ENCODE results near the gene MYH3. TPM values are rescaled to one million over a fixed set of nuclear protein-coding genes. Genes with fewer than 3 reads are reported as not detected.

Gene MYH3
- total and polyA plus RNA-seq, 4 donors, result 0.43 to 2.0 (median 0.99) TPM

DNA sequence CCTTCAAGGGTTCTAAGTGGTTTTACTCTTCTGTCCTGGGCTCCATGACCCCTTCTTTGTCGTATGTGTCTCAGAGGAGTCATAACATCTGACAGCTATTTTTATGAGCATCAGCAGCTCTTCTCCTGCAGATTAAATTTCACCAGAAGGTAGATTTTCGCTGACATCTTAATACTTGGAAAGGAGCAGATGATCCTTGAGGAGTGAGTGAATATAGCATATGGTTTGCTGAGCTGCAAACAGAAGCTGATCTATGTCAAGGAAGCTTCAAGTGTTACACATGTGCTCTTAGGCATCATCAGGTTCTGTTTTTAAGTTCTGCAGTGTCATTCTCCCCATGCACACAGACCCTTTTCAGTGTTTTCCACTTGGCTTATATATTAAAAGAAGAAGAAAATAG lies 58.5 kb downstream of the MYH3 start:
- WGBS, result 66% methylated on average over 2 of the region's 2 CpGs
- no peak overlapping the region for H3K9ac ChIP-seq (ENCODE audit: low read depth in 1 of 2, low read length in 2 of 2)
- no peak for DNase-seq (ENCODE audit: low spot score)

DNA sequence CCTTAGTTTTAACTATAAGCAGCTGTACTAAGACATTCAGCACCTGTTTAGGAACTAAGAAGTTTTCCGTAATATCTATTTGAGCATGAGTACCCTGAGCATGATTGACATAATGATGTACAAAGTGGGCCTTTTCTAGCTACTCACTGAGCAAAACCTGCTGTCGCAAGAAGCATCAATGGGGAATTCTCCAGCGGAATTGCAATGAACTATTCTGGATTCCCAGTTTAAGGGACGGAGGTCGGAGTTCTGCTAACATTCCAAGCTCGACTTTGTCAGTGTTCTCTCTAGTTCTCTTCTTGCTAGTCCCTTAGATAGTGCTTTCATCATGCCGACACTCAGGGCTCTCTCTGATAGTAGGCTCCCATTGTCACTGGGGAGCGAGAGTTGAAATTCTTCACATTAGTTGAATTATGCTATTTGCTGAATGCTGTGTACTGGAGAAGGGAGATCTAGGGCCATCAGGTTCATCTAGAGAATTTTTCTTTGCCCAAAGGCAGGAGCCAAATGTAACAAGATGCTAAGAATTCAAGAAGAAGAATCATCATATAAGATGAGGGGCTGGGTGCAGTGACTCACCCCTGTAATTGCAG lies 67.5 kb downstream of the MYH3 start:
- DNase-seq (ENCODE audit: low spot score), result no peak
- TF ChIP-seq HNF4A (conservative IDR thresholded peaks at IDR 0.05), result no peak
- TF ChIP-seq TAF1 (conservative IDR thresholded peaks at IDR 0.05), result no peak
- TF ChIP-seq RAD21 (IDR thresholded peaks at IDR 0.05), result no peak
- TF ChIP-seq SP1 (IDR thresholded peaks at IDR 0.05), result no peak
- TF ChIP-seq, protein P1, sequence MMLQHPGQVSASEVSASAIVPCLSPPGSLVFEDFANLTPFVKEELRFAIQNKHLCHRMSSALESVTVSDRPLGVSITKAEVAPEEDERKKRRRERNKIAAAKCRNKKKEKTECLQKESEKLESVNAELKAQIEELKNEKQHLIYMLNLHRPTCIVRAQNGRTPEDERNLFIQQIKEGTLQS (IDR thresholded peaks at IDR 0.05), result no peak
- no peak for TF ChIP-seq RXRA (IDR thresholded peaks at IDR 0.05)
- TF ChIP-seq YY1 (IDR thresholded peaks at IDR 0.05), result no peak
- TF ChIP-seq FOXA1 (IDR thresholded peaks at IDR 0.05), result no peak
- TF ChIP-seq EGR1 (IDR thresholded peaks at IDR 0.05; ENCODE audit: low read depth in 2 of 2), result no peak
- Histone ChIP-seq H3K27ac (ENCODE audit: low read depth in 1 of 2, low read length in 2 of 2) (no peak overlapping the region), H3K27me3 (ENCODE audit: control insufficient read depth in 4 of 4, insufficient read depth in 4 of 4, low read length in 3 of 4) (peaks cover 0 to 6% (median 1%) of the 10 kb centered on the region in 4 donors), H3K4me1 (ENCODE audit: control insufficient read depth in 4 of 4, insufficient read depth in 4 of 4, low read length in 3 of 4) (no peaks in the 10 kb centered on the region), H3K4me3 (ENCODE audit: low read depth in 1 of 3, low read length in 3 of 3) (no peak overlapping the region), H3K36me3 (ENCODE audit: control insufficient read depth in 4 of 4, insufficient read depth in 3 of 4, low read depth in 1 of 4, low read length in 3 of 4) (no peaks in the 10 kb centered on the region), H3K9me3 (ENCODE audit: control insufficient read depth in 4 of 4, low read length in 3 of 4) (peaks cover 0 to 5% (median 1%) of the 10 kb centered on the region in 4 donors), H3K9ac (ENCODE audit: low read depth in 1 of 2, low read length in 2 of 2) (no peak overlapping the region)
- 79% methylated on average over 8 of the region's 8 CpGs for WGBS

More for the DNA sequence above, 58.5 kb downstream of the MYH3 start:
- Histone ChIP-seq H3K27ac (ENCODE audit: low read depth in 1 of 2, low read length in 2 of 2) (no peak overlapping the region), H3K36me3 (ENCODE audit: control insufficient read depth in 4 of 4, insufficient read depth in 3 of 4, low read depth in 1 of 4, low read length in 3 of 4) (no peaks in the 10 kb centered on the region), H3K9me3 (ENCODE audit: control insufficient read depth in 4 of 4, low read length in 3 of 4) (peaks cover 0 to 7% (median under 1%) of the 10 kb centered on the region in 4 donors), H3K4me1 (ENCODE audit: control insufficient read depth in 4 of 4, insufficient read depth in 4 of 4, low read length in 3 of 4) (no peaks in the 10 kb centered on the region), H3K27me3 (ENCODE audit: control insufficient read depth in 4 of 4, insufficient read depth in 4 of 4, low read length in 3 of 4) (peaks cover 0 to 4% (median 2%) of the 10 kb centered on the region in 4 donors), H3K4me3 (ENCODE audit: low read depth in 1 of 3, low read length in 3 of 3) (no peak overlapping the region)
- TF ChIP-seq JUND (IDR thresholded peaks at IDR 0.05), result no peak
- TF ChIP-seq RXRA (IDR thresholded peaks at IDR 0.05), result no peak
- TF ChIP-seq, protein P2, sequence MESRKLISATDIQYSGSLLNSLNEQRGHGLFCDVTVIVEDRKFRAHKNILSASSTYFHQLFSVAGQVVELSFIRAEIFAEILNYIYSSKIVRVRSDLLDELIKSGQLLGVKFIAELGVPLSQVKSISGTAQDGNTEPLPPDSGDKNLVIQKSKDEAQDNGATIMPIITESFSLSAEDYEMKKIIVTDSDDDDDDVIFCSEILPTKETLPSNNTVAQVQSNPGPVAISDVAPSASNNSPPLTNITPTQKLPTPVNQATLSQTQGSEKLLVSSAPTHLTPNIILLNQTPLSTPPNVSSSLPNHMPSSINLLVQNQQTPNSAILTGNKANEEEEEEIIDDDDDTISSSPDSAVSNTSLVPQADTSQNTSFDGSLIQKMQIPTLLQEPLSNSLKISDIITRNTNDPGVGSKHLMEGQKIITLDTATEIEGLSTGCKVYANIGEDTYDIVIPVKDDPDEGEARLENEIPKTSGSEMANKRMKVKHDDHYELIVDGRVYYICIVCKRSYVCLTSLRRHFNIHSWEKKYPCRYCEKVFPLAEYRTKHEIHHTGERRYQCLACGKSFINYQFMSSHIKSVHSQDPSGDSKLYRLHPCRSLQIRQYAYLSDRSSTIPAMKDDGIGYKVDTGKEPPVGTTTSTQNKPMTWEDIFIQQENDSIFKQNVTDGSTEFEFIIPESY (IDR thresholded peaks at IDR 0.05), result no peak
- no peak for TF ChIP-seq SP1 (IDR thresholded peaks at IDR 0.05)
- TF ChIP-seq, protein P3, sequence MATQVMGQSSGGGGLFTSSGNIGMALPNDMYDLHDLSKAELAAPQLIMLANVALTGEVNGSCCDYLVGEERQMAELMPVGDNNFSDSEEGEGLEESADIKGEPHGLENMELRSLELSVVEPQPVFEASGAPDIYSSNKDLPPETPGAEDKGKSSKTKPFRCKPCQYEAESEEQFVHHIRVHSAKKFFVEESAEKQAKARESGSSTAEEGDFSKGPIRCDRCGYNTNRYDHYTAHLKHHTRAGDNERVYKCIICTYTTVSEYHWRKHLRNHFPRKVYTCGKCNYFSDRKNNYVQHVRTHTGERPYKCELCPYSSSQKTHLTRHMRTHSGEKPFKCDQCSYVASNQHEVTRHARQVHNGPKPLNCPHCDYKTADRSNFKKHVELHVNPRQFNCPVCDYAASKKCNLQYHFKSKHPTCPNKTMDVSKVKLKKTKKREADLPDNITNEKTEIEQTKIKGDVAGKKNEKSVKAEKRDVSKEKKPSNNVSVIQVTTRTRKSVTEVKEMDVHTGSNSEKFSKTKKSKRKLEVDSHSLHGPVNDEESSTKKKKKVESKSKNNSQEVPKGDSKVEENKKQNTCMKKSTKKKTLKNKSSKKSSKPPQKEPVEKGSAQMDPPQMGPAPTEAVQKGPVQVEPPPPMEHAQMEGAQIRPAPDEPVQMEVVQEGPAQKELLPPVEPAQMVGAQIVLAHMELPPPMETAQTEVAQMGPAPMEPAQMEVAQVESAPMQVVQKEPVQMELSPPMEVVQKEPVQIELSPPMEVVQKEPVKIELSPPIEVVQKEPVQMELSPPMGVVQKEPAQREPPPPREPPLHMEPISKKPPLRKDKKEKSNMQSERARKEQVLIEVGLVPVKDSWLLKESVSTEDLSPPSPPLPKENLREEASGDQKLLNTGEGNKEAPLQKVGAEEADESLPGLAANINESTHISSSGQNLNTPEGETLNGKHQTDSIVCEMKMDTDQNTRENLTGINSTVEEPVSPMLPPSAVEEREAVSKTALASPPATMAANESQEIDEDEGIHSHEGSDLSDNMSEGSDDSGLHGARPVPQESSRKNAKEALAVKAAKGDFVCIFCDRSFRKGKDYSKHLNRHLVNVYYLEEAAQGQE (IDR thresholded peaks at IDR 0.05), result no peak
- TF ChIP-seq FOXA1 (IDR thresholded peaks at IDR 0.05), result no peak
- no peak for TF ChIP-seq RAD21 (IDR thresholded peaks at IDR 0.05)
- no peak for TF ChIP-seq FOXA2 (IDR thresholded peaks at IDR 0.05)
- TF ChIP-seq YY1 (IDR thresholded peaks at IDR 0.05), result no peak
- no peak for TF ChIP-seq NR2F2 (IDR thresholded peaks at IDR 0.05)
- TF ChIP-seq HNF4A (conservative IDR thresholded peaks at IDR 0.05), result no peak
- TF ChIP-seq, protein P4, sequence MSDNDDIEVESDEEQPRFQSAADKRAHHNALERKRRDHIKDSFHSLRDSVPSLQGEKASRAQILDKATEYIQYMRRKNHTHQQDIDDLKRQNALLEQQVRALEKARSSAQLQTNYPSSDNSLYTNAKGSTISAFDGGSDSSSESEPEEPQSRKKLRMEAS (IDR thresholded peaks at IDR 0.05), result no peak
- TF ChIP-seq HNF4G (IDR thresholded peaks at IDR 0.05), result no peak
- no peak for TF ChIP-seq TAF1 (conservative IDR thresholded peaks at IDR 0.05)
